Sigmoid colon (tissue), 4 donors: Measurements from ENCODE around the gene SHANK1.

Source experiments
- CTCF ChIP-seq, 4 experiments: fragments of 450-650 bp in 3 of 4; fragments of 200-600 bp in 1 of 4; IDR thresholded peaks; one replicate each; pipeline ENCODE4 v1.5.1; 2016 to 2019; ENCODE audit warnings: antibody characterized with exemption in 4 of 4, mild to moderate bottlenecking in 3 of 4, moderate library complexity in 2 of 4
- EP300 ChIP-seq, 4 donors: sonication (generic); formaldehyde crosslinking; IDR thresholded peaks; one replicate each; pipeline ENCODE4 v1.6.1; 2017; ENCODE audit warnings: antibody characterized with exemption in 4 of 4
- POLR2A ChIP-seq, 2 donors: fragments of 450-650 bp; IDR thresholded peaks; one replicate each; pipeline ENCODE4 v1.6.1; 2016; ENCODE audit warnings: antibody characterized with exemption in 2 of 2, mild to moderate bottlenecking in 2 of 2, moderate library complexity in 2 of 2
- POLR2AphosphoS5 ChIP-seq, 4 donors: sonication (generic); formaldehyde crosslinking; IDR thresholded peaks; one replicate each; pipeline ENCODE4 v1.6.1; 2017; ENCODE audit warnings: antibody characterized with exemption in 4 of 4

DNA sequence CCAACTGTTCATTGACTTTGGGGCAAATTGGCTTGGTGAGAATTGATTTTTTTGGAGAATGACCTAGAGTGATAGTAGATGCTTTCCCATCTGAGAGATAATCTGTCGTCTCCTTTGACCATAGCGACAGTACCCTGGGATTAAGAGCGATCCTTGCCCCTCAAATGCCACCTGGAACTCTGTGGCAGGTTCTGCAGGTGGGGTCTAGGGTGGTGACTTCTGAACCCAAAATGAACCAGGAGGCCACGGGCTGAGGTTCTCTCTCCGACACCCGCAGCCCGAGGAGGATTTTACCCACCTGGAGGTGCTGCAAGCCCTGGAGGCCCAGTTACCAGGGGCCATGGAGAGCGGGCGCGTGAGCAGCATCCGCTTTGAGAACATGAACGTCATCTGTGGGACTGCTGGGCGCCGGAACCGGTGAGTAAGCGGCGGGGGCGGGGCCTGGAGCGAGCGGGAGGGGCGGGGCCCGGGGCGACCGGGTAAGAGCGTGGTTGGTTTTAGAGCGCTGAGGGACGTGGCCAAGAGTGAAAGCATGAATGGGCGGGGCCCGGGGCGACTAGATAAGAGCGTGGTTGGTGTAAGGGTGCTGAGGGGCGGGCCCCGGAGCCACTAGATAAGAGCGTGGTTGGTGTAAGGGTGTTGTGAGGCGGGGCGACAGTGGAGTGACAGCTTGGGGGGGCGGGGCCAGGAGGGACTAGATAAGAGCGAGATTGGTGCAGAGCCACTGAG, 61.7 kb downstream of the SHANK1 start:
- TF ChIP-seq CTCF (IDR thresholded peaks at IDR 0.05) (no peak), POLR2A (IDR thresholded peaks at IDR 0.05) (no peak), POLR2AphosphoS5 (IDR thresholded peaks at IDR 0.05) (peak in 1 of 4 donors; percentile 7), EP300 (IDR thresholded peaks at IDR 0.05) (no peak)
